Testis (tissue), 2 donors: Measurements from ENCODE around the gene ZNF550.

ENCODE experiments used
- POLR2A ChIP-seq: fragments of 450-650 bp; IDR thresholded peaks from one replicate; pipeline ENCODE4 v1.6.1; 2017; ENCODE audit warnings: antibody characterized with exemption, mild to moderate bottlenecking, moderate library complexity
- TF ChIP-seq, protein P1 (sequence below), 3 experiments: fragments of 450-650 bp in 2 of 3; fragments of 200-600 bp in 1 of 3; sonication (generic) in 1 of 3; IDR thresholded peaks; one replicate each; pipeline ENCODE4 v1.5.1; 2016 to 2019; ENCODE audit warnings: antibody characterized with exemption in 3 of 3, mild to moderate bottlenecking in 2 of 3, moderate library complexity in 1 of 3

DNA sequence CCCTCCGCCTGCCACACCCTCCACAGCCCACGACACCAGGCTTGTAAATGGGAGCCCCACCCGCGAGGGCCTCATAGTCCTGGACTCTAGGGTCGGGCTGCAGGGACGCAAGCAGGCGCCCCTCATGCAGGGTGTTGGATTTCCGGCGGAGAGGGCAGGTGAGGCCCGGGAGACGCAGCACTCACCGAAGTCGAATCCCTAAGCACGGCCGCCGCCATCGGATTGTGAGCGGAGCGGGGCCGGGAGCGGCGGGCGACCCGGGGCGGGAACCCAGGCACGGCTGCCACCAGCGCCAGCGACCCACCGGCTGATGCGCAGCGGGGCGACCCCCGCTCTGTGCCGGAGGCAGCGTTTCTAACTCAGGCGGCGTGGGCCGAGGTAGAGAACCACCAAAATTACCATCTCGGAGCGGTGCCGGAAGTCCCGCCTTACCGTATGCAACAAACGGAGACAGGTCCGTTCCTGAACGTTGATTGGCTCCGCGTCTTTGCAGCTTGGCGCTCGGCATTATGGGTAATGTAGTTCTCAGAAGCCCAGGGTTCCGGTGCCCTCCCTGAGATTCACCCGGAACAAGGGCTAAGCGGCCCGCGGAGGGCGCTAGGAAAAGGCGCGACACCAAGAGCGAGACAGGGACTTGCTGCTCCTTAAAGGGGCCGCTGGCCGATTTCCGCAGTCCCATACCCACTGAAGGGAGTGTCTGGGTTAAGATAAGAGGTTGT, 19.0 kb upstream of the ZNF550 start, which contains the start of gene ZNF416:
- TF ChIP-seq, protein P1, sequence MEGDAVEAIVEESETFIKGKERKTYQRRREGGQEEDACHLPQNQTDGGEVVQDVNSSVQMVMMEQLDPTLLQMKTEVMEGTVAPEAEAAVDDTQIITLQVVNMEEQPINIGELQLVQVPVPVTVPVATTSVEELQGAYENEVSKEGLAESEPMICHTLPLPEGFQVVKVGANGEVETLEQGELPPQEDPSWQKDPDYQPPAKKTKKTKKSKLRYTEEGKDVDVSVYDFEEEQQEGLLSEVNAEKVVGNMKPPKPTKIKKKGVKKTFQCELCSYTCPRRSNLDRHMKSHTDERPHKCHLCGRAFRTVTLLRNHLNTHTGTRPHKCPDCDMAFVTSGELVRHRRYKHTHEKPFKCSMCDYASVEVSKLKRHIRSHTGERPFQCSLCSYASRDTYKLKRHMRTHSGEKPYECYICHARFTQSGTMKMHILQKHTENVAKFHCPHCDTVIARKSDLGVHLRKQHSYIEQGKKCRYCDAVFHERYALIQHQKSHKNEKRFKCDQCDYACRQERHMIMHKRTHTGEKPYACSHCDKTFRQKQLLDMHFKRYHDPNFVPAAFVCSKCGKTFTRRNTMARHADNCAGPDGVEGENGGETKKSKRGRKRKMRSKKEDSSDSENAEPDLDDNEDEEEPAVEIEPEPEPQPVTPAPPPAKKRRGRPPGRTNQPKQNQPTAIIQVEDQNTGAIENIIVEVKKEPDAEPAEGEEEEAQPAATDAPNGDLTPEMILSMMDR (IDR thresholded peaks at IDR 0.05), result peak in 1 of 3 experiments; percentile 22
- TF ChIP-seq POLR2A, result no peak
